Fibroblast of skin of left biceps (primary cell): Measurements from ENCODE around the gene SLC9A9.
A peak's percentile ranks its signal among the peaks of the same experiment; 100 is the strongest.
"Not testable (repeated sequence)": the region's sequence is repeated elsewhere in the genome, so short reads cannot be mapped to it uniquely, and the experiment has no call there.

Experiments used
- DNase-seq, 2 experiments: peaks; one replicate each; pipeline ENCODE4 v3.0.0-alpha.2; 2013; ENCODE audit warnings: low read depth in 2 of 2

The SLC9A9 gene

DNA sequence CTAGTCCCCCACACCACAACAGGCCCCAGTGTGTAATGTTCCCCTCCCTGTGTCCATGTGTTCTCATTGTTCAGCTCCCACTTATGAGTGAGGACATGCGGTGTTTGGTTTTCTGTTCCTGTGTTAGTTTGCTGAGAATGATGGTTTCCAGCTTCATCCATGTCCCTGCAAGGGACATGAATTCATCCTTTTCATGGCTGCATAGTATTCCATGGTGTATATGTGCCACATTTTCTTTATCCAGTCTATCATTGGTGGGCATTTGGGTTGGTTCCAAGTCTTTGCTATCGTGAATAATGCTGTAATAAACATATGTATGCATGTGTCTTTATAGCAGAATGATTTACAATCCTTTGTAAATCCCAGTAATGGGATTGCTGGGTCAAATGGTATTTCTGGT is 152.9 kb downstream of the SLC9A9 start:
- DNase-seq, result not testable (repeated sequence)

DNA sequence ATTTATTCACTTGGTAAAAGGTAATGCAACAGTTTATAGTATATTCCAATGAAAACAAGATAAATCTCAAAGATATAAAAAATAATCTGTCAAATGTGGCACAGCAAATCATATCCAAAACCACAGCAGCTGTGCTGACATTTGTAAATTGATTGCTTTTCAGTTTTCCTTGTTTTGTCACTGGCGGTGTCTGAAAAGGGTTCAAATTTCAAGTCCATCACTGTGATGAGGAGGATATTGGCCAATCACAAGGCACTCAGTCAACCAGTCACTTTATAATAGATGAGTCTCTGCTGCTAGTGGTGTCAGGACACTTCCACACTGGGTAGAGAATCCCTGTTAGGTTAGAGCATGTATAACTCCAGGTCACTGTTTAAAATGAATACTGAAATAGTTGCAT is 154.8 kb downstream of the SLC9A9 start:
- DNase-seq, result no peak

DNA sequence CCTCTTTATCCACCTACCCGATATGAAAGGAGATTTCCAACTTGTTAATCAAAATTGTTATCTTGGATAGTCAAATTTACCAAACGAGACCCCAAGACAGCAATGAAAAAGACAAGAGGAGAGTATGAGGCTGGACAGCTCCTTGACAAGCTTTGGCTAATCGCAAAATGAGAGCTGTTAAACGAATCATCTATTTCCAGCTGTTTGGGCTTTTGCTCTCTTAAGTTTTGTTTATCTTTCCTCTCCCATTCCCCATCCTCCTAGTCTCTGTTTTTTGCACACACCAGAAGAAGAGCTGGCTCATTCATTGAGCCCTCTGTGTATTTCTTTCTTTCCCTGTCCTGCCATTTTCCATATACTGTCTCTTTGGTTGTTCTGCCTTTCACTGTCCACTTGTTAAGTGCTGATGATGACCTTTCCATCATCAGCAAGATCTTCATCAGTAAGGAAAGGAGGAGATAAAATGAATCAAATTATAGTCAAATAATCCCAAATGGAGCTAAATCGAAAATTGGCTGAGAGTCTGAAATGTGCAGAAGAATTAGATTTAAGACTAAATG is 161.6 kb downstream of the SLC9A9 start:
- no peak for DNase-seq

DNA sequence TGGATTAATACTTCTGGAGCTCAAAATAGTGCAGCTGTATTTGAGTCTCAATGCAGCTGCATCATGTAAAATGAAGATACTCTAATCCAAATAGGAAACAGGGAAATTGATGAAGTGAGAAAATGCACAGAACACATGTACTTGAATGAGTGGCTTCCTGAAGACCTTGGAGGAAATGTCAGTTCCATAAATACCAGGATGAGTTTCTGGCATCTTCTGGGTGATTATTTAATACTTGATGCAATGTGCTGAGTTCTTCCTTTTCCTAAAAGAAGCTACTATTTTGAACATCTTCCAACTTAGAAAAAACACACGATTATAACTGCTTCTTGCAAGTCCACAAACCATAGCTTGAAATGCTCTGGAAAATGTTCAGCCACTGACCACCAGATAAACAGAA is 162.8 kb downstream of the SLC9A9 start:
- DNase-seq, result no peak

DNA sequence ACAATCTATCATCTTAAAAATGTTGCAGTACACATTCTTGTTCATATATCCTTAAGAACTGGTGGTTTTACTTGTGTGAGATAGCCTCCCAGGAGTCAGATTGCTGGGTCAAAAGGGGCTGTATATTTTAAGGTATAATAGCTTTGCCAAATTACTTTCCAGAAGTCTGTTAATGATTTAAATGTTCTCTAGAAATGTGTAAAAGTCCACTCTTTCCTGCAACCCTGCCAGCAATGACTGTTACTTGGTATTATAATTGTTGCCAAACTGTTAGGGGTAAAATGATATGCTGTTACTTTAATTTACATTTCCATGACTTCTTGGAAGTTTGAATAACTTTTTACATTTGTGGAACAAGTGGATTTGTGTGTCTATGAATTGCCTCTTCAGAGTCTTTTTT is 170.8 kb downstream of the SLC9A9 start:
- DNase-seq, result no peak

DNA sequence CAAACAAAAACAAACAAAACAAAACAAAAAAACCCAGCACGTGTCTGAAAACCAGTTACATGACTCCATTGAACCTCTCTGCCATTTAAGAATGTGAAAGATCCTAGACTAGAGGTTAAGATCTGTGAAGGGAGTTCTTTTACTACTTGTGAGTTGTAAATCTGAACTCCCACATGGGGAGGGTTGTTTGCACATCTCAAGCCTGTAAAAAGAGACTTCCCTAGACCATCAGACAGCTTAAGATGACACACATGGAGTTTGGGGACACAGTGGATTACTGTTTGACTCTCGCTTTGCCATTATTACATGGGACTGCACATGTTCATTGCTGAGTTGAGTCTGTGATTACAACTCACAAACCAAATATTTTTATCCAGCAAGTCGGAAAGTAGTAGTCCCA is 171.5 kb downstream of the SLC9A9 start:
- no peak for DNase-seq

DNA sequence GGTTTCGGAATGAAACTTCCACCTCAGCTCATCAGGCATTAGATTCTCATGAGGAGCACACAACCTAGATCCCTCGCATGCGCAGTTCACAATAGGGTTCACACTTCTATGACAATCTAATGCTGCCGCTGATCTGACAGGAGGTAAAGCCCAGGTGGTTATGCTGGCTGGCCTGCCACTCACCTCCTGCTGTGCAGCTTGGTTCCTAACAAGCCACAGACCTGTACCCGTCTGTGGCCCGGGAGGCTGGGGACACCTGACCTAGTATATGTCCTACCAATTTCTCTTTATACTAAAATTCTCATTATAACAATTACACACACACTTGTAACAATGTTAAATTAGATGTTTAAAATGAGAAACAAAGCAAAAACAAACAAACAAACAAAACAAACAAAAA is 172.2 kb downstream of the SLC9A9 start:
- DNase-seq, result no peak

DNA sequence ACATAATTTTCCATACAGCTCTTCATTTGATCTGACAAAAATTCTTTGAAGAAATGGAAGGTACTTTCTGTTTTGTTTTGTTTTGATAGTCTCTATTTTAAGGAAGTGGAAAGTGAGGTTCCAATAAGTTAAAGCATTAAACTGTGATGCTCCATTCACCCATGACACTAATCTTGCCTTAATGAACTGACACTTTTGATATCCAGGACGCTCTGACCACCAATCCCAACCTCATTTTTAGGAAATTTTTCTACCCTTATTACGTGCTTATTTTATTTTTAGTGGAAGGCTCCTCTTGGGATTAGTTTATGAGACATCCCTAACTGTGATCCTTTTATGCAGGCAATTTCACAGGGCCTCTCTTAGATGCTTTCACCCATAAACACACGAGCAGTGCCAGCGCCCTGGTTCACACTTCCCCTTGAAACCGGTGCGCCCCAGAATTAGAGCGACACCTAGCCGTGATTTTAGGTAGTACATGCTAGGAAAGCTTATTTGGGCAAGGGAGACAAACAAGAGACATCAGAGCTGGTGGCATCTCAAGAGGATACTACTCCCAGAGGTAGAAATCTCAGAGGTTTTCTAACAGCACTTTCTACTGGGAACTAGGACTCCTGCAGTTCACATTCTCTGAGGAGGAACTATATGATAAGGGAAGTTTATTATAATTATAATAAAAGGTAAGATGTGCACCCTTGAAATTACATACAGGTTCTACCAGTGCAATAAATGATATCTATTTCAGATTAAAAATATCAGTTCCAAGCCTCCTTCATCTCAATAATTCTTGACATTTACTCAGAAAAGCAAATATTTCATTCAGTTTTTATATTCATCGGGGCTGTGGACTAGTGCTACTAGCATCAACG is 173.9 kb downstream of the SLC9A9 start:
- DNase-seq, result peak; percentile 30 to 36

DNA sequence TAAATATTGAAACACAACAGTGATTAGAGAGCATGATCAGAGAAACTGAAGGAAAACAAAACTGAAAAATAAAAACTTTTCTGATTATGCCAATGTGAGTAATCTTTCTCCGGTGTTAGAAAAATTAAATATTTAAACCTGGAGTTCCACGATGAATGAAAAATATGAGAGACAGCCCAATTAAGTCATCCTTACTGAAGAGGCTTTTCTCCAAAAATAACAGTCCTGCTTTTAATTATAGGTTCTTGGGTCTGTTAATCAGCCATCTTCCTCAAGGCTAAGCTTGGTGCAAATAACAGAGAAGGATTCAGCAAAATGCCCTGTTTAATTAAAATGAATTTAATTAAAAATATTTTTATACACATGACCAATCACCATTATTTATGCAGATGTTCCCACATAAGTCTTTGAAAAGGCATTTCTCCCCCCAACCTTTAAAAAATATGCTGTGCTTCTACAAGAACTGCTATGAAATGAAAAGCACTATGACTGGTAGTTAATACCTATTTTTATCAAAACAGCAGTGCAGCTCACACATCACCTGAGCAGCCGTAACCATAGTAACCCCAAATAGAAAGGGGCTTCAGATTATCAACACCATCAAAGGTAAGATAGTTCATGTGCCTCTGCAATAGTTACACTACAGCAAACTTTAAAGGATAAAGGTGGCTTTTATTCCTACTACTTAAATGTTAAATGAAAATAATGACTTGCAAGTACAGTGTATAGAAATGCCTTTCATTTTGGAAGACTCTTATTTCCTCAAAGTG is 175.7 kb downstream of the SLC9A9 start:
- no peak for DNase-seq

DNA sequence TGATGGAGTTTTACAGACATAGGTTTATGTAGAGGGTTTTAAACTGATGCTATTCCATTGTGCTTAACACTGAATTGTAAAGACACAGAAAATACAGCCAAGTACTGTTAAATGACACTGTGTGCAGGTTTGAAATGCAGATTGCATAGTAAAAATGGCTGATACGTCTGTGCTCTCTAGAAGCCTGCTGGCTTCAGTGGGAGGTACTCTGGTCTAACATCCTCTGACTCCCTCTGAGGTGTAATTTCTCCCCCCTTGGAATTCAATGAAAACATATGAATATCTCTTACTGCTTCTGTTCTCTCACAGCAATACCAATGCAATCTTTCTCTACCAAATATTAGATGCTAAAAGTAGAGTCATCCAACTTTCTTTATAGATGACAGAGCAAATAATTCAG is 176.6 kb downstream of the SLC9A9 start:
- no peak for DNase-seq

DNA sequence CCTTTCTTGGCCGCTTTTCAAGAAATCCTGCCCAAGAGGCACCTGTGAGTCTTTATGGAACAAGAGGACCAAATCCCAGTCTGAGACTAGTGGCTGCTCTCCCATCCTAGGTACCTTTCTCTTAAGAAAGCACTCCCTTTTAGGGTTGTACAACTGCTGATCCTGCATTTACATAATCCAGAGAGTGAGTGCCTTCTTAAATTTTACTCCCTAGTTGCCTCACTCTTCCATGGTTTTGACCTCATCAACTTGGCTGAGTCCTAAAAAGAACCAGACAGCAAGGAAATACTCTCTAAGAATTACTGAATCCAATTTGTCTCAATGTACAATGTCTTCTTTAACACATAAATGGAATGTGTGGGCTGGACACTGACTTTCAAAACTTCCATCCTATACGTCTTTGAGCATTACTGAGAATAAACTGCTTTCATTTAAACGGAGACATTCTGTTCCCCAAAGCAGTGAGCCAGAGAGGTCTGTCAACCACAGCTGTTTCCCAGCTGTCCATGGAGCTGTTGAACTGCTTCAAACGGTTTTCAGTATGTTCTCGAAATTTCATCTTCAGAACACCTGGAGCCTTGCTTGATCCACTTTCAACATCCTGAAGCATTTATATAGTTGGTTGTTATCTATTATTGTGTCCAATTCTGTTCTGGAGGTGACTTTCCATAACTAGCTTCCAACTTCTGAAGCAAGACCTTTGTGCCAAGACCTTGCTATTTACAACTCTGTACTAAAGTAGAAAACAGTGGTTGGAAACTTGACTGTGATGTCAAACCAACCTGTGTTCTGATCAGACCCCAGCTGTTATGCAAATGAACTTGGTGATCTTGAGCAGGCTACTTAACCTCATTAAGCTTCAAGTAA is 179.1 kb downstream of the SLC9A9 start:
- no peak for DNase-seq

DNA sequence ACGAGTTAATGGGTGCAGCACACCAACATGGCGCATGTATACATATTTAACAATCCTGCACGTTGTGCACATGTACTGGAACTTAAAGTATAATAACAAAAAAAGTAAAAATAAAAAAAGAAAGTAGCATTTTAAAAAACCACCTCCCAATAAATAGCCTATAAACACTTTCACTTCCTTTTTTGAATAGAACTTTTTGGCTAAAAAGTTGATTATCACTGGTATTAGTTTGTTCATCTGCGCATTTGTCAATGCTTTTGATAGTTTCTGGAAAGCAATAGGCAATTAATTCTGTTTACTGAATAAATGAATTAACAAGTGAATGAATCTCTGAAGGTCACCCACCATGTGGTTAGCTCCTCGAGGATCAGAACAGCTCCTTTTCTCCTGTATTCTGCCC is 179.9 kb downstream of the SLC9A9 start:
- no peak for DNase-seq

DNA sequence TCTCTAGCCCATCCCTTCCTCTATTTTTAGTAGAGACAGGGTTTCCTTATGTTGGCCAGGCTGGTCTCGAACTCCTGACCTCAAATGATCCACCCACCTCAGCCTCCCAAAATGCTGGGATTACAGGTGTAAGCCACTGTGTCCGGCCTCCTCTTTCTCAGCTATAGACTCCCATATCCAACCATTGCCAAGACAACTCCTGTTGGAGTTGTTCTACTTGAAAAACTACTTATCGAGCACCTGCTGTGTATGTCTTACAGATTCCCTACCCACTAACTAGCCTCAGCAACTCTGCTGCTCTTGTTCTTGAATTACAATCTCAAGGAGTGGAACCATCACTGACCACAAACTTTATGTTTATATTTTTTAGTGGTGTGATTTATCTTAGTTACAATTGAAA is 186.6 kb downstream of the SLC9A9 start:
- DNase-seq, result no peak

DNA sequence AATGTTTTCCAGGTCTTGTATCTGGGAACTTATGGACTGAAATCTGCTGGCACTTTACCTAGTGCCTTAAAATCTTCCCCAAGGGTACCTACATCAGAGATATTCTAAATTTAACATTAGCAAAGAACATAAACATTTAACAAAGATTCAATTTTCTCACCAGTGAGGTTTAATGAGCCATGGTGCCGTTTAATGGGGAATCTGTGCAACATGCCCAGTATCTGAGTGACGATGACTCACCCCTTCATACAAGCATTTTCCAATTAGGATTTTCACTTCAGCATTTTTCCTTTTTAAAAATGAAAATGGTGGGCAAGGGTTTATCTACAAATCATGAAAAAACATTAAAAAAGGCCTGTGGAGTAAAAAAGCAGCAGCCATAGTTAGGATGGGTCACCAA is 189.4 kb downstream of the SLC9A9 start:
- no peak for DNase-seq

DNA sequence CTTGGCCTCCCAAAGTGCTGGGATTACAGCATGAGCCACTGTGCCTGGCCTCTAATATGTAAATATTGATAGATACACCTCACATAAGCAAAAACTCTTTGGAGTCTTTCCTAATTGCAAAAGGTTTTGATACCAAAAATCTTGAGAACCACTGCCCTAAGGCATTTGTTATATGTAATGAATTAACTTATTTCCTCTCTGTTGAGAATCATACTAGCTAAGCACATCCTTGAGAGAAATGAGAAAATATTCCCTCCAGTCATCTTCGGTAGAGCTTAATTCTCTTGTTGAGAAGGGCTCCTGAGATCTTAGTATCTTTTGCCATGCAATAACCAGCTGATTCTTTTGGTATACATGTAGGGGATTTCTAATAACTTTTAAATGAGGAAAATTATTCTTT is 190.2 kb downstream of the SLC9A9 start:
- no peak for DNase-seq

DNA sequence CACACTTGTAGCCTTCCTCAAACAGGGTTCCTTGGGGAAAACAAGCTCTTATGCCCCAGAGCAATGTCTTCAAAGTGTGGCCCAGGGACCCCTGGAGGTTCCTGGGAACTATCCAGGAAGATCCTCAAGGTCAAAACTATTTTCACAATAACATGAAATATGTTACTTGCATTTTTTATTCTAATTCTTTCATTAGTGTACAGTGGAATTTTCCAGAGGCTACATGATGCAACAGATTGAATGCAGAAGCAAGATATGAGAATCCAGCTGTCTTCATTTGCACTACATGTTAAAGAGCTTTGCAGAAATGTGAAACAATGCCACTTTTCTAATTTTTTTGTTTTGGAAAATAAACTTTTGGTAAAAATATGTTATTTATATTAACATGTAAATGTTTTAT is 190.9 kb downstream of the SLC9A9 start:
- peak in 1 of 2 experiments; percentile 14 for DNase-seq

DNA sequence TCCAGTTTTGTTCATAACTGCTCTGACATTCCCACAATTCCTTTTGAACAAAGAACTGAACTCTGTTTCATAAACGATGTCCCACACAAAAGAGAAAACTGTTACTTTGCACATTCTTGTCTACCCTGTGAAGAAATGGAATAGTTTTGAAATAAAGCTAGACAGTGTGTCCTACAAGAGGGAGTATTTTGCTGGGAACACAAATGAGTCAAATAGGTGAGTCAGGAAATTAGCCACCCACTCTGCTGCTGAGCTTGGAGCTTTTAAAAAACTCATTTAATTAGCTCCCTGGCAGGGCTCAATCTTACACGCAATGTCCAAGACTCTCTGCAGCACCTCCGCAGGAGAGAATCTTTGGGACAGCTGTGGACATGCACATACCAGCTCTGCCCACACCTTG is 193.4 kb downstream of the SLC9A9 start:
- no peak for DNase-seq

DNA sequence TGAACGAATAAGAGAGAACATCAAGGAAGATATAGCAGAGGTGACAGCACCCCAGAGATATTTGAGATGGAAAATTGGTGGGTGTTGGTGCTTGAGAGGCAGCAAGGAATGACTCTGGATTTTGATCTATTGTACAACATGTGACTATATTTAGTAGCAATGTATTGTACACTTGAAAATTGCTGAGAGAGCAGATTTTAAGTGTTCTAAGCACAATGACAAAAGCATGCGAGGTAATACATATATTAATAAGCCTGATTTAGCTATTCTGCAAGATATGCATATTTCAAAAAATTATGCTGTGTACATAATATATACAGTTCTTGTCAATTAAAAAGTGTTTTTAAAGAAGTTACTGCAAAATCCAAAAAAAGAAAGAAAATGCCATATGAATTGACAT is 194.3 kb downstream of the SLC9A9 start:
- no peak for DNase-seq

DNA sequence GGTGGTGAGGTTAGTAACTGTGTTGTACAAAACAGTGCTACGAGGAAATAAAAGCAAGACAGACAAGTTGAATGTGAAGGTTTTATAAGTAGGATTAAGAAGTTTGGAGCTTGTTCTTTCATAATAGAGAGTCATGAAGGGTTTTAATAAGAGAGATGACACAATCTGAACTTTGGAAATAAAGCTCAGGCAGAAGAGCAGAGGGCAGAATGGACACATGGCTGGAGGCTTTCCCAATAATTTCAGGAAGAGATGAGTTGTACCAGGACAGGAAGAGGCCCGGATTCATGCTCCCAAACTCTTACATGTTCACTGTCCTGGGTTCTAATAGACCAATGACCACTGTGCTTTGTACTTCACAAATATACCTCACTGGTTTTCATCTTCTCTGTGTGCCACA is 194.8 kb downstream of the SLC9A9 start:
- DNase-seq, result no peak

DNA sequence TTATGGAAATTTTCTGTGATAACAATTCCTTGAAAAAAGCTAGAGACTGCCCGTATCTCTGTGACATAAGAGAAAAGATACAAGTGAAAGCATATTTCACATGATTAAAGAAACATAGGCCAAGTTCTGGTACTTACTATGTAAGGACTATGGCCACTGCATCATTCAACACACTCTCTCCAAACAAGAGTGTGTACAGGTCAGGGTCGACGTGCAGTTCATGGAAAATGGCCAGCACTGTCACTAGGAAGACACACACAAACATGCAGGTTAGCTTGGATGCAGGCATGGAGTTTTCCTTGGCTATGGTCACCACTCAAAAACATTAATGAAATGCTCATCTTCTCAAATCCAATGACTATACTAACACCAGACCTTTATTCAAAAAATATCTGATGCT is 196.2 kb downstream of the SLC9A9 start:
- no peak for DNase-seq

DNA sequence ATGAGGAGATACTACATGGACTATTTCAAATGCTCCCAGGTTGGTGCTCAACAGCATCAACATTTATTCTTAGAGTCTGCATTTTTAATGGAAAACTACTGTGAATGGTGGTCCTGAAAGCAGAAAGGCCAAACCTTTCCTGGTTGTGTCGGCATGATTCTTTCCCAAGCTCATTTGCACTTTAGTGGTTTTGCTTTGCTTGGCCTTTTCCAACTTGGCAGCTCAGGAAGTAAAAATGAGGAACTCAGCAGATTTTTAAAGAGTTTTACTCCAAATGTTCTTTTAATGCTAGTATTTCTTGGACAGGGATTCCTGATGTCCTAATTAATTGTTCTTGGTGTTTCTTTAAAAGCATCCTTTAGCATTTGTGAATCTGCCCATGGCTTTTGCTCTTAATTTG is 197.4 kb downstream of the SLC9A9 start:
- DNase-seq, result no peak

DNA sequence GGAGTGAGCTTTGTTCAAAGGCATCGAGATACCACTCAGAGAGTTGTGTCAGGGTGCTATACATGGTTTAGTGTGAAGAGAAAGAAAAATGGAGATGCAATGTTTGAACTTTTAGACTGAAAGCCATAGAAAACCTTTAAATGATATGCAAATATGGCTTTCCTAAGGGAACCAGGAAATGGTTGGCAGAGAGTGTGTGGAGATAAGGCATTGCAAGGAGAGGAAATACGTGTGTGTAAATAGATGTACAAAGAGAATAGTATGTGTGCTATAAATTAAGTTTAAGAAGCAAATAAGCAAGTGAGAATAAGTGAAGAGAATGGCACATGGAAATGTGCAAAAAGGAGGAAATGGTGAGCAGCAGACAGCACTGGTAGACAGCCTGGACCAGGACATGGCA is 198.1 kb downstream of the SLC9A9 start:
- DNase-seq, result no peak
